GM18519 (cell line): Measurements from ENCODE around the gene SPEM3.

ENCODE experiments used
- ATAC-seq: cut with Tn5 transposase; IDR thresholded peaks from one replicate; pipeline ENCODE4 v1.9.1; 2021; ENCODE audit warnings: mild to moderate bottlenecking, moderate library complexity; ENCODE audit not compliant: unreplicated experiment, low FRiP score

The SPEM3 gene

DNA sequence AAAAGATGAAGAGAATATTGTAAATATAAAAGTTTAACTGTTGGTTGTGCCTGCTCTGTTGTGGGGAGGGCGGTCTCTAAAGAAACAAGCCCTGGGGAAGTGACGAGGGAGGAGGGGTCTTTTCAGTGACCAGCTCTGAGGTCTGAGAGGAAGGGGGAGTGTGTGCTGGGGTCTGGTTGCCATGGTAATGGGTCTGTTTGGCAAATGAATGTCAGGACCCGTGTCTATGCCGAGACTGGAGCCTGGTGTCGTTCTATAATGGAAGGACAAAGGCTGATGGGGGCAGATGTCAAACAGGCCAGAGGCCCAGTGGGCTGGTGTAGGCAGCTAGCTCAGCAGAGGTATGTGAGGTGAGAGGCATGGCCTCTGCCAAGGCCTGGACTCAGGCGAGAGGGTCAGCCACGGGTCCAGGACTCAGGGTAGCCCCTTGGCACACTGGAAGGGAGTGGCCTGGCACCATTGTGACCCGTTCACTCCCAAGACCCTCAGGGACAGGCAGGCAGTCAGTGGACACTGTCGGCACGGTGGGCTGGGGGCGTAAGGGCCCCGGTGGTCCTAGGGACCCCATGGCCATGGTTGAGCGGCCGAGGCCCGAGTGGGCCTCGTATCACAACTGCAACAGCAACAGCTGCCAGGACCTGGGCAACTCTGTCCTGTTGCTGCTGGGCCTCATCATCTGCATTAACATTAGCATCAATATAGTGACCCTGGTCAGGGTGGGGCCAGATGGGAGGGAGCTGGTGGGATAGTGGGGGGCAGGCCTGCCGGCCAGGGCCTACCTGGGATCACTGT lies 8.6 kb upstream of the SPEM3 start, which contains the start of gene SPEM1:
SPEM1 (plus strand) TSS at position 506 of the 792 bp plus-strand sequence; CDS start at position 567, 61 bp downstream.
- ATAC-seq, result no peak

DNA sequence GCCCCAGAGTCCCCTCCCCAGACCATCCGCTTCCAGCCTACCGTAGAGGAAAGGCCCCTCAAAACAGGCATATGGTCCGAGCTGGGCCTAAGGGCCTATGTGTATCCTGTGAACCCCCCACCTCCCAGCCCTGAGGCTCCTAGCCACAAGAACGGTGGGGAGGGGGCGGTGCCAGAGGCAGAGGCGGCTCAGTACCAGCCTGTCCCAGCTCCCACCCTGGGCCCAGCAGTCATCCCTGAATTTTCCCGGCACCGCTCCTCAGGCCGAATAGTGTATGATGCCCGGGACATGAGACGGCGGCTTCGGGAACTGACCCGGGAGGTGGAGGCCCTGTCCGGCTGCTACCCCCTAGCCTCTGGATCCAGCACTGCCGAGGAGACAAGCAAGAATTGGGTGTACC lies 7.5 kb upstream of the SPEM3 start:
- no peak for ATAC-seq

DNA sequence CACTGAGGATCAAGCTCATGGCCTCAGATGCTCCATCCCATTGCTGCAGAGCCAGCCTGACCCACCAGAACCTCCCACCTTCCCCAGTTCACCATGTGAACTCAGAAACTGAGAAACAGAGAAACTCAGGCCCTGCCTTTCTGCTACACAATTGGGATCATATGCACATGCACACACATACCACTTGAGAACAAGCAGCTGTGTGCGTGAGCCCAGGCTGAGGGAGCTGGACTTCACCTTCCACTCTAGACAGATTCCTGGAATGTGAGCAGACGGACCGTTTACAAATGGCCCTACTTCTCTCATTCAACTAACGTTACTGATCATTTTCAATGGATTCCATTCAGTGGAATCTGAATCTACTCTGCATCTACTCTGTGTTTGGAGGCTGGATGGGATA lies 5.0 kb upstream of the SPEM3 start:
- no peak for ATAC-seq

DNA sequence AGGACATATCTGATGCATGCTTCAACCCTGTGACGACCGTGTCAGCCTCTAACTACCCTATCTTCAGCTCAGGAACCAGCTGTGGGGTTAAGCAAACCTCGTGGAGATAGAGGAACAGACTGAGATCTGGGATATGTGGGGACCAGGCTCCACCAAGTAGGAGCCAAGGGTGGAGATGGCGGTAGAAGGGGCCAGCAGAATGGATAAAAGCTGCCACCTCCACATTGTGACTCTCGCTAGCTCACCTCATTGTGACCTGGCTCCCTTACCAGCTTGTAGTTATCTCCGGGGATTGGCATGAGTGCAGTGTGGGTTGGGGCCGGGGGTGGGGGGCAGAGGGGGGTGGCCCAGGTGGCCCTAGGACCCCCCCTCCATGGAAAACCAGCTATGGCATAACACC lies 3.3 kb upstream of the SPEM3 start, which contains the start of gene SPEM2:
SPEM2 (plus strand) TSS at position 301 of the 400 bp plus-strand sequence; CDS start at position 374, 73 bp downstream.
- ATAC-seq, result no peak

DNA sequence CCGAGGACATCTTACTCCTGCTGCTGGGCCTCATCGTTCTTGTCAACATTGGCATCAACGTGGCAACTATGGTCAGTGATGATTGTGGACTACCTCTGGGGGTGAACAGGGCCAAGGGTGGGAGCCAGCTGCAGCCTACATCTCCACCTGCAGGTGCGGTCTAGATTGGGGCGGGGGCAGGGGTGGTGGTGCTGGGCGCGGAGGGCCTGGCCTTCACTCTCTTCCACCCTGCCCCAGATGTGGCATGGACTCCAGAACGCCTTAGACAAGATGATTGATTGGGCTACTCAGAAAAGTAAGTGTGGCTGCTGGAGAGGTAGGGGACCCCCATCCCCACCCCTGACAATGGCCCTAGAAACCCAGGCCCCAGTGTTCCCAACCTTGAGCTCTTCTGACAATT lies 2.9 kb upstream of the SPEM3 start:
- ATAC-seq, result no peak

DNA sequence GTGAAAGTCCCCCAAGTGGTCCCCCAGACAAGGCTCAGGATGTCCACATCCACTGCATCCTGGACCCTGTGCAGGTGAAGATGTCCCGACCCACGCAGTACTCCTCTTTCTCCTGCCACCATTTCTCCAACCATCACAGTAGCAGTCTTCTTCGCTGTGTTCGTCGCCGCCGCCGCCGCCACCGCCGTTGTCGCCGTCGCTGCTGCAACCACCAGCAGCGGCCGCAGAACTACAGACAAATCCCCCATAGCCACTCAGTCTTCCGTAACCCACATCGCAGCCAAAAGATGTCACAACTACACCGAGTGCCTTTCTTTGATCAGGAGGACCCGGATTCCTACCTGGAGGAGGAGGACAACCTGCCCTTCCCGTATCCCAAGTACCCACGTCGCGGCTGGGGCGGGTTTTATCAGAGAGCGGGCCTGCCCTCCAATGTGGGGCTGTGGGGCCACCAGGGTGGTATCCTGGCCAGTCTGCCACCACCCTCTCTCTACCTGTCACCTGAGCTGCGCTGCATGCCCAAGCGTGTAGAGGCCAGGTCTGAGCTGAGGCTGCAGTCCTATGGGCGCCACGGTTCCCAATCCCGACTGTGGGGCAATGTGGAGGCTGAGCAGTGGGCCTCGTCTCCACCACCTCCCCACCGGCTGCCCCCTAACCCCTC lies 2.3 kb upstream of the SPEM3 start:
- ATAC-seq, result no peak

DNA sequence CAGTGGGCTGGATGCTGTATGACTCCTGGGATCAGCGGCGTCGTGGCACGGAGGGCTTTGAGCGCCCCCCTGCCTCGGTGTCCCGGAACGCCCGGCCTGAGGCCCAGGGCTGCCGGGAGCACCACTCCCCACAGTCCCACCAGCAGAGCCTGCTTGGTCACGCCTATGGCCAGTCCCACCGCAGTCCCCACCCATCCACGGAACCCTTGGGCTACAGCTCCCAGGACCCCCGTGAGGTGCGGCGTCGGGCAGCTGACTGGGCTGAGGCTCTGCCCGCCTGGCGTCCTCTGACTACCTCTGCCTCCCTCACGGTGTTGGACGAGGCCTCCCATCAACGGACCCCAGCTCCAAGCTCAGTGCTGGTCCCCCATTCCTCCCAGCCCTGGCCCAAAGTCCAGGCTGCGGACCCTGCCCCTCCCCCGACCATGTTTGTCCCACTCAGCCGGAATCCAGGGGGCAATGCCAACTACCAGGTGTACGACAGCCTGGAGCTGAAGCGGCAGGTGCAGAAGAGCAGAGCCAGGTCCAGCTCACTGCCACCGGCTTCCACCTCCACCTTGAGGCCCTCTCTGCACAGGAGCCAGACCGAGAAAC lies 1.7 kb upstream of the SPEM3 start:
- ATAC-seq, result no peak

DNA sequence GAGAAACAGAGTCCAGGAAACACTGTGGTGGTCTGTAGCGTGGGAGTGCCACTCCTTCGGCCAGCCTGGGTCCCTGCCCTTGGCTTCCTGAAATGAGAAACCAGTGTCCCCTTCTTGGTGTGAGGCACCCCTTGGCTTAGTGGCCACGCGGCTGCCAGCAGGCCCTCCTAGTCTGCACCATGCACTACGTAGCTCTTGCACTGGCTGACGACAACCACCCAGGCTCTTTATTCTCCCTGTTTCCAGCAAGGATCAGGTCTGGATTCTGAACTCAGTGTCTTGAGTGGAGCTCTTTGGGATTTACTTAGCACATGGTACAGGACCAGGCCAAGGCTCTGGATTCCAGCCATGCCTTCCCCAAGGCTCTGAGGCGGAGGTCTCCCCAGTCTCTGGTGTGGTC lies 1.1 kb upstream of the SPEM3 start:
- ATAC-seq, result no peak

DNA sequence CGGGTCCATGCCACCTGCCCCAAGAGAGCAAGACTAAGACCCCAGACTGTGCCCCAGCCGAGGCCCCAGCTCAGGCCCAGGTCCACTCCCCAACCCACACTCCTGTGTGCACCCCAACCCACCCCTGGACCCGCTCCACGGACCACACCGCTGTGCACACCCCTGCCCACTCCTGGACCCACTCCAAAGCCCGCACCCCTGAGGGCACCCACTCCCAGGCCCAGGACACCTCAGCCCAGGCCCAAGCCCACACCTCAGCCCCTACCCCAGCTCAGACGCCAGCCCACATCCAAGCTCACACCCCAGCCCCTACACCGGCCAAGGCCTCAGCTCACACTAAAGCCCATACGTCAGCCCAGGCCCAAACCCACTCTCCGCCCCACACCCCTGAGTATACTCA lies 1.1 kb downstream of the SPEM3 start:
- no peak for ATAC-seq

DNA sequence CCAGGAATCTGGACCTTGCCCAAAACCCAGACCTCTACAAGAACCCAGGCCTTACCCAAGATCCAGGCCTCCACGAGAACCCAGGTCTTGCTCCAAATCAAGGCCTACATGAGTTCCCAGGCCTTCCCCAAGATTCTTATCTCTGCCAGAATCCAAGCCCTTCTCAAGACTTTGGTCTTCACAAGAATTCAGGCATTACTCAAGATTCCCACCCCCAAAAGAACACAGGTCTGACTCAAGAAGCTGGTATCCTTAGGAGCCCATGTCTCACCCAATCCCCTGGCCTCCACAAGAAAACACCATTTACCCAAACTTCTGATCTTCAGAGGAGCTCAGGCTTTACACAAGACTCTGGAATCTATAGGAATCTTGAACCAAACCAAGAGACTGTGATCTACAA lies 2.6 kb downstream of the SPEM3 start:
- ATAC-seq, result no peak

DNA sequence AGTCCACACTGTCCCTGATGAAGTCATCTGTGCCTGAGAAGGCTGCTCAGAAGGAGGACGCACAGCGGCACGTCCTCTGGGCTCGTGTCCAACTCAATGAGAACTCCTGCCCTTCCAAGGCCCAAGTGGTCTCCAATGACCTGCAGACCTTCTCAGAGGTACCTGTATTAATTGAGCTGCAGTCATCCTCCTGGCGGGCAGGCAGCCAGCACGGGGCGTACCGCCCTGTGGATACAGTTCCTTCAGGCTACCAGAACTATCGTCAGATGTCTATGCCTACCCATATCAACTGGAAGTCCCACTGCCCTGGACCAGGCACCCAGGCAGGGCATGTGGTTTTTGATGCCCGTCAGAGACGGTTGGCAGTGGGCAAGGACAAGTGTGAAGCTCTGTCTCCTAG lies 3.6 kb downstream of the SPEM3 start:
- no peak for ATAC-seq

DNA sequence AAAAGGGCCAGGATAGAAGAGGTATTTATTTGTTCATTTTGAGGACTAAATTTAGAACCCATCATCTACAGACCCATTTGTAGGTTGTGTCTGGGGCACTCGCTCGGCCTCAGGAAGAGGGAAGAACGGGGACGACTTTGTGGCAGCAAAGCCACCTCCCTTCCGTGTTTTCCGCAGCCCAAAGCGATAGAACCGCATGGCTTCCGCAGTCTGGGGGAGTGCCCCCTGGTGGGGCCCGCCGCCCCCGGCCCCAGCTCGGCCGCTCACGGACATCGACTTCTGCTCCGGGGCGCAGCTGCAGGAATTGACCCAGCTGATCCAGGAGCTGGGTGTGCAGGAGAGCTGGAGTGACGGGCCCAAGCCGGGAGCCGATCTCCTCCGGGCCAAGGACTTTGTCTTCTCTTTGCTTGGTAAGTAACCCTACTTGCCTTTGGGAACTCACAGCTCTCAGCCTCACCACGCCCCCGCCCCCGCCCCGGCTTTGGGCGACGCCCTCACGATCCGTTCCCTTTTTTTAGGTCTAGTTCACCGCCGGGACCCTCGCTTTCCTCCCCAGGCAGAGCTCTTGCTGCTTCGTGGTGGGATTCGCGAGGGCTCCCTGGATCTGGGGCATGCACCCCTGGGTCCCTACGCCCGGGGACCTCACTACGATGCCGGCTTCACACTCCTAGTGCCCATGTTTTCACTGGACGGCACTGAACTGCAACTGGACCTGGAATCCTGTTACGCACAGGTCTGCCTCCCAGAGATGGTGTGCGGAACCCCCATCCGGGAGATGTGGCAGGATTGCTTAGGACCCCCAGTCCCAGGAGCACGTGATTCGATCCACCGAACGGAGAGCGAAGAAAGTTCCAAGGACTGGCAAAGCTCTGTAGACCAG lies 7.3 kb downstream of the SPEM3 start:
- ATAC-seq, result no peak

DNA sequence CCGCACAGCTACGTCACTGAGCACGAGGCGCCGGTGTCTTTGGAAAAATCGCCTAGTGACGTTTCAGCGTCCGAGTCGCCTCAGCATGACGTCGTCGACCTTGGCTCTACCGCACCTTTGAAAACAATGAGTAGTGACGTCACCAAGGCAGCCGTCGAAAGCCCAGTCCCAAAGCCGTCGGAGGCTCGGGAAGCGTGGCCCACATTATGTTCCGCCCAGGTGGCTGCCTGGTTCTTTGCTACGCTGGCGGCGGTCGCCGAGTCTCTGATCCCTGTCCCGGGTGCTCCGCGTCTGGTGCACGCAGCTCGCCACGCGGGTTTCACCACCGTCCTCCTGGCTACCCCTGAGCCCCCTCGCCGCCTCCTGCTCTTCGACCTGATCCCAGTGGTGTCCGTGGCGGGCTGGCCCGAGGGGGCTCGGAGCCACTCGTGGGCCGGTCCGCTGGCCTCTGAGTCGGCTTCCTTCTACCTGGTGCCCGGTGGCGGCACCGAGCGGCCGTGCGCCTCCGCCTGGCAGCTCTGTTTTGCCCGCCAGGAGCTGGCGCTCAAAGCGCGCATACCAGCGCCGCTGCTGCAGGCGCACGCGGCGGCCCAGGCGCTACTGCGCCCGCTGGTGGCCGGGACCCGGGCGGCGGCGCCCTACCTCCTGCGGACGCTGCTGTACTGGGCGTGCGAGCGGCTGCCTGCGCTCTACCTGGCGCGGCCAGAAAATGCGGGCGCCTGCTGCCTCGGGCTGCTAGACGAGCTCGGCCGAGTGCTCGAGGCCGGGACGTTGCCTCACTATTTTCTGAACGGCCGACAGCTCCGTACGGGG lies 8.1 kb downstream of the SPEM3 start:
- ATAC-seq, result no peak

DNA sequence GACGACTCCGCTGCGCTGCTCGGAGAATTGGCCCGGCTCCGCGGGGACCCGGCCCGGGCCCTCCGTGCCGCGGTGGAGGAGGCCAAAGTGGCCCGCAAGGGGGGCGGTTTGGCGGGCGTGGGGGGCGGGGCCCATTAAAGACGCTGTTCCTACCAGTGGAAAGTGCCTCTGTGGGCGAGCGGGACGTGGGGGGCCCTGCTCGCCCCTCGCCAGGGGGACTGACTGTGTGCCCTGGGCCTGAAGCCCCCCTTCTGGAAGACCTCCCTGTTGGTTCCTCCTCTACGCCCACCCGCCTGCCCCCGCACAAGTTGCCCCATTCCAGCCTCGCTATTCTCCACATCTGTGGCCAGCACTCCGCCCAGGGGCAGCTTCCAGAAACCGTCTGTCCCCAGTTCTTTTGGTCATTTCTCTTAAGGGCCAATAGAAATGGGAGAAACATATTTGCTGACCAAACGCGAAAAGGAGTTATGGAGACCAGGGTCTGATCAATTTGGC lies 8.8 kb downstream of the SPEM3 start:
- ATAC-seq, result no peak

DNA sequence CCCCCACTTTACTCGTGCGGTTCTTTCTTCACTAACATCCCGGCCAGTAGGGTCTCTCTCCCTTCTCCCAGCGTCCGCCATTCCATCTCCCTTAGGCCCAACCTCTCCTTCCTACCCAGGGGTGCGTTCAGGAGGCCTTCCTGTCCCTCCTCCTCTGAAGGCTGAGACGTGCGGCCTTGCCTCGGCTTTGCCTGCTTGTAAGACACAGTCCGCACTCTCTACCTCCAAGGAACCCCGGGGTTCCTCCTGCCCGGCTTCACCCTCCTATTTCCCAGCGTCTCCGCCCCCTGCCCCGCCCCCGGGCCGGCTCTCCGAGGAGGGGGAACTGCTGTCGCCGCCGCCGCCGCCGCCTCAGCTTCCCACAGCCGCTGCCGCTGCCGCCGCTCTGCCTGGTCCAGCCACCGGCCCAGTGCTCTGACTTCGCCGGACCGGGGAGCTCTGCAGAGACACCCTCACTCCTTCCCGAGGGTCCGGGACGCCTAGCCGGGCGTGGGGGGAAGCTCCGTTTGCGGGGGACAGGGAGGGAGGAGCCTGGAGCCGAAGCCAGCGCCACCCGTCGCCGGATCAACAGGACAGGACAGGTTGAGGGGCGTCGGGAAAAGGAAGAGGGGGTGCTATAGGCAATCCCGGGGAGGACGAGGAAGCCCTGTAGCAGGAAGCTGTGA lies 9.4 kb downstream of the SPEM3 start:
- ATAC-seq, result no peak

DNA sequence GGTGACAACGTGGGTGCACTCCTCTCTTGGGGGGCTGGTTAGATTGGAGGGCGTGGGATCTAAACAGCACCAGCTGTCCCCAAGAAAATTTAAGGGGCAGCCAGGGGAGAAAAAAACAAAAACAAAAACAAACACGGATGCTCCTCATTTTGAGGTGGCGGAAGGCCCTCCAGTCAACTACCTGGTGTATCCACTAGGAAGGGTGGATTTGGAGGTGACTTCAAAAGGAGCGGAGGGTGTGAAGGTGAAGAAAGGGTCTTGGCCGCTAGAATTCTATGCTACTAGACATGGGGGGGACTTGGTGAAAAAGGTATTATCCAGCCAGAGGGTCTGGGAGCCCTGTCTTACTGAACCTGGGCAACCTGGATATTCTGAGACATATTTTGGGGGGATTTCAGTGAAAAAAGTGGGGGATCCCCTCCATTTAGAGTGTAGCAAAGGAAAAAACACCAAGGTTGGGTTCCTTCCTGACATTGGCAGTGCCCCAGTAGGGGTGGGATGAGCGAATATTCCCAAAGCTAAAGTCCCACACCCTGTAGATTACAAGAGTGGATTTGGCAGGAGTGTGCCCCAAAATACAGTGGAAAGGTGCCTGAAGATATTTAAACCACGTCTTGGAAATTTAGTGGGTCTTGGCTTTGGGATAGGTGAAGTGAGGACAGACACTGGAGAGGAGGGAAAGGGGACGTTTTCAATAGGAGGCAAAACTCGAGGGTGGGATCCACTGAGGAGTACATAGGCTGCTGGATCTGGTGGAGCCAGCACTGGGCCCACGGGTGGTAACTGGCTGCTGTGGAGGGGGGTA lies 10.2 kb downstream of the SPEM3 start:
- ATAC-seq, result no peak

DNA sequence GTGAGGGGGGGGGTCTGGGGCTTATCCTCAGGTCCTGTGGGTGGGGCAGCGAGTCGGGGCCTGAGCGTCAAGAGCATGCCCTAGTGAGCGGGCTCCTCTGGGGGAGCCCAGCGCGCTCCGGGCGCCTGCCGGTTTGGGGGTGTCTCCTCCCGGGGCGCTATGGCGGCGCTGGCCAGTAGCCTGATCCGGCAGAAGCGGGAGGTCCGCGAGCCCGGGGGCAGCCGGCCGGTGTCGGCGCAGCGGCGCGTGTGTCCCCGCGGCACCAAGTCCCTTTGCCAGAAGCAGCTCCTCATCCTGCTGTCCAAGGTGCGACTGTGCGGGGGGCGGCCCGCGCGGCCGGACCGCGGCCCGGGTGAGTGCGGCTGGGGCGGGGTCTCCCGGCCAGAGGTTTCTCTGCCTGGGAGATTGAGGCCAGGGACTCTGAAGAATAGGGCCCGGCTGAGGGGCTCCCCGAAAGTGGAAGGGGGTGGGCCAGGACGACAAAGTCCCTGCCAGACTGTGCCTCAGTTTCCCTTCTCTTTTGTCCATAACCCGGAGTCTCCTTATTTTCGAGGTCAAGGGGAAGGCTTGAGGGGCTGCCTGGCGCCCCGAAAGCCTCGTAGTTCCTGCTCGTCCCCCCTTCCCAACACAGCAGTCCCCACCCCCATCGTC lies 10.9 kb downstream of the SPEM3 start, which contains the start of gene FGF11:
FGF11 (plus strand) TSS at position 51 of the 651 bp plus-strand sequence; CDS start at position 160, 109 bp downstream.
- no peak for ATAC-seq
